ENCODE results near the gene MEIS2.

Gene MEIS2

GRCh38 chr15:36883713-36884517 lies 216.4 kb downstream of the MEIS2 start:
- TF ChIP-seq, protein P1, sequence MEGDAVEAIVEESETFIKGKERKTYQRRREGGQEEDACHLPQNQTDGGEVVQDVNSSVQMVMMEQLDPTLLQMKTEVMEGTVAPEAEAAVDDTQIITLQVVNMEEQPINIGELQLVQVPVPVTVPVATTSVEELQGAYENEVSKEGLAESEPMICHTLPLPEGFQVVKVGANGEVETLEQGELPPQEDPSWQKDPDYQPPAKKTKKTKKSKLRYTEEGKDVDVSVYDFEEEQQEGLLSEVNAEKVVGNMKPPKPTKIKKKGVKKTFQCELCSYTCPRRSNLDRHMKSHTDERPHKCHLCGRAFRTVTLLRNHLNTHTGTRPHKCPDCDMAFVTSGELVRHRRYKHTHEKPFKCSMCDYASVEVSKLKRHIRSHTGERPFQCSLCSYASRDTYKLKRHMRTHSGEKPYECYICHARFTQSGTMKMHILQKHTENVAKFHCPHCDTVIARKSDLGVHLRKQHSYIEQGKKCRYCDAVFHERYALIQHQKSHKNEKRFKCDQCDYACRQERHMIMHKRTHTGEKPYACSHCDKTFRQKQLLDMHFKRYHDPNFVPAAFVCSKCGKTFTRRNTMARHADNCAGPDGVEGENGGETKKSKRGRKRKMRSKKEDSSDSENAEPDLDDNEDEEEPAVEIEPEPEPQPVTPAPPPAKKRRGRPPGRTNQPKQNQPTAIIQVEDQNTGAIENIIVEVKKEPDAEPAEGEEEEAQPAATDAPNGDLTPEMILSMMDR (conservative IDR thresholded peaks at IDR 0.05; ENCODE audit: control insufficient read depth, insufficient read depth, low read depth, low read length): peak; percentile 82
- DNase-seq (ENCODE audit: low read depth): peak; percentile 87
- peak overlapping the region; percentile 29 for H3K4me3 ChIP-seq (ENCODE audit: control insufficient read depth, low read depth, low read length)

DNA sequence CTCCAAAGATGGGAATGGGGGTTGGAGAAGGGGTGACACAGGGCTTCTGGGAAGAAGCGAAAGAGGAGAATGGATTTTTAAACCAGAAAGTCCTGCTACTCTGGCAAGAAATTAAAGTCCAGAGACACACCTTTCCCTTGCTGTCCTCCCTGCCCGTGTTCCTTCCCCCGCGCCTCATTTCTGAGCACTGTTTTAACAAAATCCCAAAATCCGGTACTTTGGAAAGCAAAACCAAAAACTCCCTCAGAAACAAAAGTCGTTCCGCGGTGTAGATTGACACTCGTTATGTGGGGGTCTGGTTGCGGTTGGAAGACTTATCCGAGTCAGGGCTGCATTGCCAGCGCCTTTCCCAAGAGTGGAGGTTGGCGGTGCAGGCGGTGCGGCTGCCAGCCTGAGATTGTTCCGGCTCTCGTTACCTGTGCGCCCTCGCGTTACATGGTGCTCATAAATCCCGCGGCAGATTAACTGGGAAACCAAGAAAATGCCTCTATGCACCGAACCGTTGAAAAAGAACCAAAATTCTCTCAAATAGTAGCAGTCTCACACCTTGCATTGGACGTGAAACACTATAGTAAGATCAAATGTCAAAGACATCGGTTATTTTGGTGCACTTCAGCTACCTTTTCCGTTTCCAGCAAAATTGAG lies 217.7 kb downstream of the MEIS2 start:
- TF ChIP-seq, protein P1 (conservative IDR thresholded peaks at IDR 0.05; ENCODE audit: control insufficient read depth, insufficient read depth, low read depth, low read length): no peak
- no peak for DNase-seq (ENCODE audit: low read depth)
- H3K4me3 ChIP-seq (ENCODE audit: control insufficient read depth, low read depth, low read length): no peak overlapping the region

DNA sequence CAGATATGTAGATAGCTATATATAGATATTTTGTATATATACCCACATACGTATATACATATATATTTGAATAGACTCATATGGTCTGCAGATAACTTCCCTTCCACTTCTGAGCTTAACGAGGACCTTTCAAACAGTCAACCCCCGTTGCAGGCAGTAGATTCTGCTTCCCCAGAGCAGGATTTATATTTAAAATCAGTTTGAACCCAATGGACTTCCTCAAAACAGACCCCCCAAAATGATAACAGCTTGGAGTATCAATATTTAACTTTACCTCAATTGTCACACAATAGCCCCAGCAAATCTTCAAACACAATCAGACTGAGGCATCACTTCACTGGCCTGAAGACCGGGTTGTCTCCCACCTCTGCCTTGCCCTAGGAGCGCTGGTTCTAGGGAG lies 218.3 kb downstream of the MEIS2 start:
- DNase-seq (ENCODE audit: low read depth): no peak
- TF ChIP-seq, protein P1 (conservative IDR thresholded peaks at IDR 0.05; ENCODE audit: control insufficient read depth, insufficient read depth, low read depth, low read length): no peak
- no peak overlapping the region for H3K4me3 ChIP-seq (ENCODE audit: control insufficient read depth, low read depth, low read length)

- TF ChIP-seq, protein P1 (conservative IDR thresholded peaks at IDR 0.05; ENCODE audit: control insufficient read depth, insufficient read depth, low read depth, low read length): no peak
- no peak overlapping the region for H3K4me3 ChIP-seq (ENCODE audit: control insufficient read depth, low read depth, low read length)
- DNase-seq (ENCODE audit: low read depth): no peak
These were observed 218.8 kb downstream of the MEIS2 start for GRCh38 chr15:36881516-36881915.

DNA sequence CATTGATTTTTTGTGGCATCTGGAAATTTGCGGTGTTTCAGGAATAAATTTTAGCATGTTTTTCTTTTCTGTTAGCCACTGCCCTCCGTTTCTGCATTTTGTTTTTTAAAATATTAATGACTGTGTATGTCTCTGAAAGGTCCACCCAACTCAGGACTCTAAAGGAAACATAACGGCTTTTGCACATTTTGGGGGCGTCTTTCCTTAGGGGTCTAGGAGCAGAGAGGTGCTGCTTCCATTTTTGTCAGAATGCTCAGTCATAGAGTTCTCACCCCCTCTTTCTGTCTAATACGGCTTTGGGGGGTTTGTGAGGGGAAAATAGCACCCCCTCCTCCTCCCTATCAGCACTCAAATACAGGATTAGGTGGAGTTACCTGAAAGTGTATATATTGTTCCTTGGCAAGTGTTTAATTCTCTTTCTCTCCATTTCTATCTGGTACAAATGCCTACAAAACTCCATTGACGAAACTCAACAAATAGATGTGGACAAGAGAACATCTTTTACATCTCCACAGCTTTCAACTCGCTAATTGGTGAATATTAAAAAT lies 219.4 kb downstream of the MEIS2 start:
- no peak overlapping the region for H3K4me3 ChIP-seq (ENCODE audit: control insufficient read depth, low read depth, low read length)
- TF ChIP-seq, protein P1 (conservative IDR thresholded peaks at IDR 0.05; ENCODE audit: control insufficient read depth, insufficient read depth, low read depth, low read length): no peak
- DNase-seq (ENCODE audit: low read depth): no peak

DNA sequence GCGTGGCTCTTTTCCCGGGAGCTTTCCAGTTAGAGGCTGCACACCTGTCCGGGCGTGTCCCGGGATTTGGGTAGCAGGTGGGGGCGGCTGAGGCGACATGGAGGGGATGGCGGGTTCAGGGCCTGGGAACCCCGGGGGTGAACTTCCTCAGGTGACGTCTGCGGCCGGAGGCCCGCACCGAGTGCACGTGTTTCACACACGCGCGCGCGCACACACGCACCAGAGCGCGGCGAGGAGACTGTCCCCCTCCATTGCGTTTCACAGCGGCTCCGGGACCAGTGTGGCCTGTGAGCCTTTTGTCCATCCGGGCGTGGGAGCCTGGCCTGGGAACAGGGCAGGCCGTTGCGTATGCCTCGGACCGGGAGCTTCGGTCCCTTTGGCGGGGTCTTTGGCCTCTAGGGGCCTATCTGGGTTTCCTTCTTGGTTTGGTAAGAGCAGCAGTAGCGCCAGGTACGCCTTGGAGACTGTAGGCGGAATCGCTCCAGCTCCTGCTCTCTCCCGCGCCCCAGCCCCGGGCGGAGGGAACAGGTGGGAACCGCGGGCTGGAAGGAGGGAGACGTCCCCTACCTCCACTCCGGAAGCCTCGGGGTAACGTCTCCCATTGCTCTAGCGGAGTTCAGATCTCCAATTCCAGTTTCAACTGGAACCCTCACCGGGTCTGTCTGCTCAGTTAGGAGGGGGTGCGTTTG lies 220.0 kb downstream of the MEIS2 start:
- TF ChIP-seq, protein P1 (conservative IDR thresholded peaks at IDR 0.05; ENCODE audit: control insufficient read depth, insufficient read depth, low read depth, low read length): no peak
- no peak for DNase-seq (ENCODE audit: low read depth)
- no peak overlapping the region for H3K4me3 ChIP-seq (ENCODE audit: control insufficient read depth, low read depth, low read length)
